Neuronal stem cell (in vitro differentiated cells): ENCODE measurements around the gene DGKB.
A peak's percentile ranks its signal among the peaks of the same experiment; 100 is the strongest.

Source experiments
- DNase-seq: peaks from one replicate; pipeline ENCODE4 v3.0.0-alpha.2; 2013; ENCODE audit warnings: low spot score
- H2AFZ ChIP-seq: one replicate; pipeline ENCODE4 v1.6.1; 2013; ENCODE audit warnings: mild to moderate bottlenecking, low read length, inconsistent platforms
- H2AK5ac ChIP-seq: 2 replicates; pipeline ENCODE4 v1.6.1; 2013; ENCODE audit warnings: low read depth, mild to moderate bottlenecking, inconsistent platforms, low read length, moderate library complexity, mixed read lengths
- H2BK120ac ChIP-seq: 2 replicates; pipeline ENCODE4 v1.6.1; 2013; ENCODE audit warnings: low read depth, mild to moderate bottlenecking, inconsistent platforms, low read length, moderate library complexity, mixed read lengths
- H2BK12ac ChIP-seq: one replicate; pipeline ENCODE4 v1.6.1; 2013; ENCODE audit warnings: low read length, inconsistent platforms
- H2BK15ac ChIP-seq: 2 replicates; pipeline ENCODE4 v1.6.1; 2013; ENCODE audit warnings: mild to moderate bottlenecking, low read length, inconsistent platforms, mixed read lengths
- H2BK5ac ChIP-seq: one replicate; pipeline ENCODE4 v1.6.1; 2013; ENCODE audit warnings: inconsistent platforms, mild to moderate bottlenecking, low read length, moderate library complexity
- H3K14ac ChIP-seq: one replicate; pipeline ENCODE4 v1.6.1; 2013; ENCODE audit warnings: low read length, inconsistent platforms
- H3K18ac ChIP-seq: 2 replicates; pipeline ENCODE4 v1.6.1; 2013; ENCODE audit warnings: low read length, inconsistent platforms
- H3K23ac ChIP-seq: 2 replicates; pipeline ENCODE4 v1.6.1; 2013; ENCODE audit warnings: low read depth, mild to moderate bottlenecking, mixed read lengths, low read length, inconsistent platforms; ENCODE audit not compliant: poor library complexity
- H3K27ac ChIP-seq: replicated peaks from 3 replicates; pipeline ENCODE4 v1.5.1; 2013; ENCODE audit warnings: low read length, inconsistent platforms
- H3K27me3 ChIP-seq, 3 experiments: 2 replicates each; pipeline ENCODE4 v1.6.1; 2013; ENCODE audit warnings: low read length in 3 of 3, mild to moderate bottlenecking in 2 of 3, inconsistent platforms in 1 of 3, low read depth in 1 of 3, mixed read lengths in 1 of 3, moderate library complexity in 1 of 3; ENCODE audit not compliant: control insufficient read depth in 3 of 3, insufficient read depth in 3 of 3
- H3K36me3 ChIP-seq, 2 donors: replicated peaks in 1 of 2; 2 replicates each; pipeline ENCODE4 v1.6.1; 2013; ENCODE audit warnings: low read length in 2 of 2; ENCODE audit not compliant: control insufficient read depth in 2 of 2, insufficient read depth in 2 of 2
- H3K4ac ChIP-seq: 2 replicates; pipeline ENCODE4 v1.6.1; 2013; ENCODE audit warnings: inconsistent platforms, mild to moderate bottlenecking, low read length, moderate library complexity
- H3K4me1 ChIP-seq, 2 donors: 1 replicate in 1 of 2; 2 replicates in 1 of 2; pipeline ENCODE4 v1.6.1; 2013; ENCODE audit warnings: low read length in 2 of 2, low read depth in 1 of 2; ENCODE audit not compliant: control insufficient read depth in 2 of 2, insufficient read depth in 1 of 2
- H3K4me2 ChIP-seq: one replicate; pipeline ENCODE4 v1.6.1; 2013; ENCODE audit warnings: mild to moderate bottlenecking, low read length, inconsistent platforms; ENCODE audit not compliant: insufficient read depth, poor library complexity, severe bottlenecking
- H3K4me3 ChIP-seq, 2 donors: 2 replicates each; pipeline ENCODE4 v1.5.1; 2013; ENCODE audit warnings: low read length in 2 of 2, mild to moderate bottlenecking in 2 of 2, inconsistent platforms in 1 of 2, moderate library complexity in 1 of 2
- H3K79me1 ChIP-seq: one replicate; pipeline ENCODE4 v1.6.1; 2013; ENCODE audit warnings: low read depth, mild to moderate bottlenecking, inconsistent platforms, low read length, moderate library complexity
- H3K9ac ChIP-seq: one replicate; pipeline ENCODE4 v1.6.1; 2013; ENCODE audit warnings: mild to moderate bottlenecking, low read depth, low read length, inconsistent platforms; ENCODE audit not compliant: poor library complexity
- H3K9me3 ChIP-seq, 2 donors: replicated peaks in 1 of 2; 2 replicates each; pipeline versions ENCODE3 to v1.6.1; 2013; ENCODE audit warnings: low read length in 2 of 2, mild to moderate bottlenecking in 2 of 2, inconsistent platforms in 1 of 2, low read depth in 1 of 2, mixed read lengths in 1 of 2, moderate library complexity in 1 of 2; ENCODE audit not compliant: control insufficient read depth in 2 of 2, insufficient read depth in 1 of 2
- H4K8ac ChIP-seq: one replicate; pipeline ENCODE4 v1.6.1; 2013; ENCODE audit warnings: low read depth, mild to moderate bottlenecking, inconsistent platforms, low read length, moderate library complexity
- H4K91ac ChIP-seq: one replicate; pipeline ENCODE4 v1.6.1; 2013; ENCODE audit warnings: low read length, low read depth, mild to moderate bottlenecking, inconsistent platforms; ENCODE audit not compliant: poor library complexity
- WGBS, 2 donors: extraction: QIAGEN DNeasy Blood & Tissue Kit; methylation state at CpG; one replicate each; pipeline ENCODE4 v1.1.7; 2013; ENCODE audit warnings: missing lambda C conversion rate in 2 of 2, mixed read lengths in 1 of 2; ENCODE audit not compliant: insufficient read length in 2 of 2, insufficient replicate concordance in 1 of 2; ENCODE audit errors: extremely low coverage in 2 of 2; 5-methylcytosine and 5-hydroxymethylcytosine counted together

DGKB gene

DNA sequence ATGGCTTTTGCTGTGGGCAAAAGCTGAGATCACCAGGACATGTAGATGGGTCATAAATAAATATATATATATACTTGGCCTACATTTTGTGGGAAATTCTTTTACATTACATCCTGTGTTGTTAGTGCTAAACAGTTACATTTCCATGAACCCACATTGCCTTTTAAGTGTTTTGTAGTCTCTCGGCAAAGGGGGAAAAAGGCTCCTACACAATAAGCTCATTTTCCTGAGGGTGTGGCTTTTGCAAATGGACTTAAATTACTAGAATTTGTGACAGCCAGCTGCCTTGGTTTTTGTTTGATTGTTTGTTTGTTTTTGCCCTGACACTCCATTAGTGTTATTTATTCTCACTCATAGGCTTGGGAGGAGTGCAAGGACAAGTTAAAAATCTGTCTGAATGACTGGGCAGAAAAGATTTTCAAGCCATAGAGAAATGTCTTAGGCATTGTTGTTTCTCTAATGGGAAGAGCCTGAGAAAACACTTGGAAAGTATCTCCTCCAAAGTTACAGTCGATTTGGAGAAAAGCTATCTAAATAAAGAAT is 128.8 kb downstream of the DGKB start:
- H3K23ac ChIP-seq, result no peak overlapping the region
- H4K8ac ChIP-seq, result no peak overlapping the region
- no peak overlapping the region for H3K18ac ChIP-seq
- no peak overlapping the region for H2BK120ac ChIP-seq
- no peak overlapping the region for H2AK5ac ChIP-seq
- H3K9me3 ChIP-seq, result peaks cover 7 to 8% of the 10 kb centered on the region in 2 donors
- H3K14ac ChIP-seq, result no peak overlapping the region
- no peaks in the 10 kb centered on the region for H3K36me3 ChIP-seq
- H3K27me3 ChIP-seq, result no peaks in the 10 kb centered on the region
- no peak overlapping the region for H3K4ac ChIP-seq
- no peak overlapping the region for H3K9ac ChIP-seq
- H4K91ac ChIP-seq, result no peak overlapping the region
- DNase-seq, result no peak
- WGBS, 2 donors, result no CpG with 5 or more reads among the region's 2 CpGs
- no peak overlapping the region for H2BK5ac ChIP-seq
- H3K79me1 ChIP-seq, result no peaks in the 10 kb centered on the region
- no peak overlapping the region for H2BK15ac ChIP-seq
- no peak overlapping the region for H3K4me2 ChIP-seq
- no peak overlapping the region for H2BK12ac ChIP-seq
- no peak overlapping the region for H3K4me3 ChIP-seq
- H3K27ac ChIP-seq, result no peak overlapping the region
- H2AFZ ChIP-seq, result no peak overlapping the region
- peaks cover 3 to 13% of the 10 kb centered on the region in 2 donors for H3K4me1 ChIP-seq

DNA sequence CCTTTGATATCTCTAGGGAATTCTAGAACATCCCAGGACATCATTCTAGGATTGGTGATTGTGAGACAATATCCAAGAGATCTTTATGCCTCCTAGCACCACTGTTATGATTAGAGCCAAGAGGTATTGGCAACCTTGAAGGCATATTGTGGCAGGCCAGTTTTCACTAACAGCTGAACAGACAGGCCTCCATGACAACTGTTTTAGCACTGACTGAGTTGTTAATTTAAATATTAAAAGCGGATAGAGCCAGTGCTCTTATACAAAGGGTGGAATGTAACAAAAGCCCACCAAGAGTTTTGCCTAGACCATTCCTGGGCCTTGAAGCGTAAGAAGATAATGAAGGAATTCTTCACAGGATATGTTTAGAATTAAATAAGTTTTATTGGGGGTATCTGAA is 131.9 kb downstream of the DGKB start:
- Histone ChIP-seq H3K36me3 (no peaks in the 10 kb centered on the region), H2AK5ac (no peak overlapping the region), H2BK5ac (no peak overlapping the region), H2BK15ac (no peak overlapping the region), H4K91ac (no peak overlapping the region), H3K18ac (no peak overlapping the region), H3K27me3 (no peaks in the 10 kb centered on the region), H3K4me2 (no peak overlapping the region), H3K23ac (no peak overlapping the region), H3K4me1 (peaks cover 3 to 13% of the 10 kb centered on the region in 2 donors), H3K14ac (no peak overlapping the region), H2BK120ac (no peak overlapping the region), H3K27ac (no peak overlapping the region), H2BK12ac (no peak overlapping the region), H3K79me1 (no peaks in the 10 kb centered on the region), H4K8ac (no peak overlapping the region), H3K9ac (no peak overlapping the region), H3K4ac (no peak overlapping the region), H2AFZ (peak overlapping the region; percentile 28), H3K9me3 (peaks cover 0 to 1% of the 10 kb centered on the region in 2 donors), H3K4me3 (no peak overlapping the region)
- WGBS, 2 donors, result no CpG with 5 or more reads among the region's 2 CpGs
- no peak for DNase-seq

DNA sequence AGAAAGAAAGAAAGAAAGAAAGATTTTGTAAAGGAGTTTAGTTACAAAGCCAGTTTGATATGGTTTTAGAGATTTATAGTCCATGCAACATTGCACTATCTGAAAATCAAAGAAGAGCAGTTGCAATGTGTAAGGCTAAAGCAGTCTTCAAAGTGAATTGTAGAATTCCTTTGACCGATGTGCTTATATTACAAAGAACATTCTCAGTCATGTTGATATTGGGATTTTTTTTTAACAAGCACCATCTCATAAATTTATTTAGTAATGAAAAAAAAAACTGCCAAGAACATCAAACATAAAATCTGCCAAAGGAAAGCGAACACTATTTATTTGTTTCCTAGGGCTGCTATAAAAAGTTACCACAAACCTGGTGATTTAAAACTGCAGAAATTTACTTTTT is 133.3 kb downstream of the DGKB start:
- no peaks in the 10 kb centered on the region for H3K79me1 ChIP-seq
- H2BK12ac ChIP-seq, result no peak overlapping the region
- H3K27ac ChIP-seq, result no peak overlapping the region
- H3K23ac ChIP-seq, result no peak overlapping the region
- peak overlapping the region; percentile 39 for H2AFZ ChIP-seq
- no peak overlapping the region for H2BK5ac ChIP-seq
- no peak overlapping the region for H4K91ac ChIP-seq
- no peak overlapping the region for H2AK5ac ChIP-seq
- no CpG with 5 or more reads among the region's 2 CpGs for WGBS, 2 donors
- H3K27me3 ChIP-seq, result no peaks in the 10 kb centered on the region
- H3K9ac ChIP-seq, result no peak overlapping the region
- peaks cover 3 to 13% of the 10 kb centered on the region in 2 donors for H3K4me1 ChIP-seq
- H3K4me3 ChIP-seq, result no peak overlapping the region
- no peak overlapping the region for H3K18ac ChIP-seq
- H3K4ac ChIP-seq, result no peak overlapping the region
- no peak overlapping the region for H2BK15ac ChIP-seq
- H3K9me3 ChIP-seq, result no peaks in the 10 kb centered on the region
- no peak overlapping the region for H3K4me2 ChIP-seq
- H2BK120ac ChIP-seq, result no peak overlapping the region
- H4K8ac ChIP-seq, result no peak overlapping the region
- H3K14ac ChIP-seq, result no peak overlapping the region
- no peak for DNase-seq
- H3K36me3 ChIP-seq, result no peaks in the 10 kb centered on the region

DNA sequence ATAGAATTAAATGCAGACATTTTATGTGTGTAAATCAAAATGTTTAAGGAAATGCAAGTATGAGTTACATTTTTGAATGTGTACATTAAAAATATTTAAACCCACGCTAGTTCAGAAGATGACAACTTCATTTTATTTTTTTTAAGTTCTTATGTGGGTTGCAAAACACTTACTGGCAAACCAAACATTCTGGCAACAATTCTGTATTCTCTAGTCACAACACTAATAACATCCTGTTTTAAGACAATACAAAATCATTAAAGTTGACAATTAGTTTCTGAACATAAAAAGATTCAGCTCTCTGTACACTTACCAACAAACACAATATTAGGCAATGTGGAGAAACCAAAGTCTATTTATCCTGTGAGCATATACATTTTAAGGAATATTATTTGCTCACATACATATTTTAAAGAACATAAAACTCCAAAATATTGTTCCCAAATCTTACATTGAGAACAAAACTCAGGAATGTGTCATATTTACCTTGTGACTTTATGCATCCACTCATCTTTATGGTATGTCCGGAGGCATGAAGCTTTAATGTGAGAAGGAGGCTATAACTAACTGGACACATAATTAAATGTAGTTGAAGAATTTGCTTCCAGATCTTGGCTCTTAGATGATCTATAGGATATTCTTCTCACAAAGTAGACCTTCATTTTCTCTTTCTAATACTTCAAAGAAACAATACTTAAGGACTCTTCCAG is 134.7 kb downstream of the DGKB start:
- no peak overlapping the region for H3K18ac ChIP-seq
- H4K8ac ChIP-seq, result no peak overlapping the region
- no peak overlapping the region for H3K23ac ChIP-seq
- DNase-seq, result no peak
- H3K14ac ChIP-seq, result no peak overlapping the region
- no CpG with 5 or more reads among the region's 2 CpGs for whole genome bisulfite sequencing, 2 donors
- H3K27ac ChIP-seq, result no peak overlapping the region
- H3K4ac ChIP-seq, result no peak overlapping the region
- H3K27me3 ChIP-seq, result no peaks in the 10 kb centered on the region
- no peaks in the 10 kb centered on the region for H3K79me1 ChIP-seq
- H3K9ac ChIP-seq, result no peak overlapping the region
- no peak overlapping the region for H2AK5ac ChIP-seq
- H3K9me3 ChIP-seq, result no peaks in the 10 kb centered on the region
- no peak overlapping the region for H3K4me2 ChIP-seq
- no peak overlapping the region for H2BK12ac ChIP-seq
- no peak overlapping the region for H2BK120ac ChIP-seq
- no peak overlapping the region for H2BK5ac ChIP-seq
- no peaks in the 10 kb centered on the region for H3K36me3 ChIP-seq
- H3K4me3 ChIP-seq, result no peak overlapping the region
- no peak overlapping the region for H2BK15ac ChIP-seq
- H2AFZ ChIP-seq, result no peak overlapping the region
- peaks cover 3 to 13% of the 10 kb centered on the region in 2 donors for H3K4me1 ChIP-seq
- H4K91ac ChIP-seq, result no peak overlapping the region
